GM12891 (cell line): ENCODE measurements around the gene RBM26.

Experiments
- POLR2A ChIP-seq: IDR thresholded peaks from 2 replicates; pipeline ENCODE4 v1.6.1; 2011; ENCODE audit warnings: low read depth, low read length, control low read depth
- POLR2AphosphoS5 ChIP-seq: IDR thresholded peaks from 2 replicates; pipeline ENCODE4 v1.6.1; 2011; ENCODE audit warnings: low read depth, low read length, control low read depth
- POU2F2 ChIP-seq: IDR thresholded peaks from 2 replicates; pipeline ENCODE4 v1.6.1; 2011; ENCODE audit warnings: low read depth, mild to moderate bottlenecking, control low read depth, low read length, moderate library complexity
- SPI1 ChIP-seq: IDR thresholded peaks from 2 replicates; pipeline ENCODE4 v1.6.1; 2011; ENCODE audit warnings: low read depth, low read length, control low read depth
- TAF1 ChIP-seq: IDR thresholded peaks from 2 replicates; pipeline ENCODE4 v1.6.1; 2011; ENCODE audit warnings: low read depth, low read length, control low read depth

- 0 out of 2 replicates have a peak, but pooled peaks have one; percentile 25 for TF ChIP-seq POLR2A
- no peak for TF ChIP-seq TAF1
- TF ChIP-seq POLR2AphosphoS5, result no peak
- no peak; the same call in 1 of the 2 replicates for TF ChIP-seq POU2F2
- peak; percentile 68 for TF ChIP-seq SPI1
Observed at GRCh38 chr13:79393564-79394249, 12.3 kb downstream of the RBM26 start.
